GM19468 (cell line): ENCODE results near the gene BMP7.
"Not testable (repeated sequence)": the region's sequence is repeated elsewhere in the genome, so short reads cannot be mapped to it uniquely, and the experiment has no call there.

Experiments
- ATAC-seq: cut with Tn5 transposase; IDR thresholded peaks from one replicate; pipeline ENCODE4 v1.9.1; 2021; ENCODE audit warnings: mild to moderate bottlenecking, moderate library complexity, moderate number of reproducible peaks; ENCODE audit not compliant: unreplicated experiment; ENCODE audit errors: extremely low read depth

BMP7 gene

DNA sequence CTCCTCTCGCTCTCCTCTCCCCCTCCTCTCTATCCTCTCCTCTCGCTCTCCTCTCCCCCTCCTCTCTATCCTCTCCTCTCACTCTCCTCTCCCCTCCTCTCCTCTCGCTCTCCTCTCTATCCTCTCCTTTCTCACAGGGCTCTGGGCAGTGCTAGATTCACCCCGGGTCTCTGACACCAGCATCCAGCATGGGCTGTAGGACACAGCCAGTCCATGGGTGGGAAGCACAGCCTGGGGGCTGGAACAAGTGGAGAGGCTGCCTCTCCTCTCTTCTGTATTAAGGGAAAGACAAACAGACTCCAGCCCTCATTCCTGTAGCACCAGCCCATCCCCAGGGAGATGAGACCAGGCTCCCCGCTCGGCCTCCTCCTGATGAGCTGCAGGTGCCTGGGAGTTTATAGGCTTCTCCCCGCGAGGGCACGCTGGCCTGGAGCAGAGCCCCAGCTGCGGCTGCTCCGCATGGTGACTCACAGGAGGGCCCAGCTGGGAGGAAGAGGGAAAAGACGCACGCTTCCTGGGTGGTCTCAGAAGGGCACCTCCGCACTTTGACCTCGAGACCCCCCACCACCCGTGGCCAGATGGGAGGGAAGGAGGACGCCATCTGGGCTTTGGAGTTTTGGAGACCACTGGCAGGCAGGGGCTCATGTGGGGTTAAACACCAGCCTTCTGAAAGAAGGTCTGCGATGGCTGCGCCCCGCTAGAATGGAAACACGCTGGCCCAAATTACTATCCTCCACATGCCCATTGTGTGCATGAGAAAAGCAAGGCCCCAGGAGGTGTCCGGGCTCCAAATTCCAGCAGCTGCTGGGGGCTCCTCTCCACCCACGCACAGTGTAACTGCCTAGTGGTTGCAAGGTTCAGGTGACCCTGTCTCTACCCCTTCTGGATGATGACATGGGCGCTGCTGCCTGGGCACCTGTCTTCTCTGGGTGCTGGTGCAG is 68.0 kb downstream of the BMP7 start:
- no peak for ATAC-seq

- ATAC-seq = no peak
Measured at GRCh38 chr20:57197352-57198131, 68.9 kb downstream of the BMP7 start.

DNA sequence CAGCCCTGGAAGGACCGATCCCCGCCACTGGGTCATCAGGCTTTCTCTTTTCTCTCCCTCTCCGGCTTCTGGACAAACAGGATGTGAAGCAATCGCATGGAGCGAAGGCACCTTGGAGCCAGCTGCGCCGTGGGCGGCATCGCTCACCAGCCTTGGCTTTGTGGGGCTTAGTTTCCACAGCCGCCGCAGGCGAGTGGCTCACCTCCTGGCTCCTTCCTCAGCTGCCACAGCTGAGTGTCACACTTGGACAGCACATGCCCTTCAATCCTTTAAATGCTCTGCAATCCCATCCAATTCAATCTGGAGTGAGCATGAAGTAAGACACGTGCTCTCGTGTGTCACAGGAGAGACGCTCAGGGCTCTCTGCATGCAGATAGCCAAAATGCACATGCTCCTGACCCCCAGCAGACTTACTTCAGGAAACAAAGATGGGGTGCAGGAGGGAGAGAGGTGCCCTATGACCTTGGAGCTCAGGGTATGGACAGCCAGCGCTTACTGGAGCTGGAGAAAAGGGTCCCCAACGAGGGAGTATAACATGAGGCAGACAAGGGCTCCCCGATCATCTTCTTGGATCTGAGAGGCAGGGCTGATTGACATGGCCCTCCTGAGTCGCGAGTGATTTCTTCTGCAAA is 70.9 kb downstream of the BMP7 start:
- no peak for ATAC-seq

DNA sequence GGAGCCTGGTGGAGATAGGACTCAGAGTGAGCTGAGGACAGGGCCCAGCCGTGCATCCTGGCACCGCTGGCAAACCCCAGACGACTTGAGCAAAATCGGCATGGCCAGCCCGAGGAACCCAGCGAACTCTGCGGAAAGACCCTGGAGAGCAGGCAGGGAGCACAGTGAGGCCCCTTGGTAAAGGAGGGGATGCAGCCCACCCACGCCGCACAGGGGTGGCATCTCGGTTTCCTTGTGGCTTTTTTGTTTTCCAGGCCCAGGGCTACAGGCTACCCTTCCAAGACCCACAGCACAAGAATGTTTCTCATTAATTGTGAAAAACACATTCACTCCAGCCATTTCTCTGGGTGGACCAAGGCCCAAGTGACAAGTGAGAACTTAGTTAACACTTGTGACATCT is 71.4 kb downstream of the BMP7 start:
- no peak for ATAC-seq

- ATAC-seq = no peak
Measured at GRCh38 chr20:57194154-57194553, 72.3 kb downstream of the BMP7 start.

GRCh38 chr20:57193094-57193493 is 73.3 kb downstream of the BMP7 start:
- no peak for ATAC-seq

DNA sequence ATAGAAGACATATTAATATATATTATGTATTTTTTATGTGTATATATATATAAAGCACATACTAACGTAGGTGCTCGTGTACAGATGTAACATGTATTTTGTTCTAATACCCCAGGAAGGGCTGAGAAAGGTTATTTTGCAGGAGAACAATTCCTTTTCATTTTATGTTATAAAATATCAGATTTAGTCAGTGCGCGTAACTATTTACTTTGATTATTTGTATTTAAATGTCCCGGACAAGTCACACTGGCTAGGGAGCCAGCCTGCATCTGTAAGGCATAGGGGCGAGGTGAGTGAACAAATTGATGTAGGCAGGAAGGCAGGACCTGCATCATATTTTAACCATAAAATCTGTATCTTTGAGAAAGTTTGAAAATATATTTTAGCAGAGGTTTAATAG is 74.1 kb downstream of the BMP7 start:
- no peak for ATAC-seq

GRCh38 chr20:57191265-57191638 is 75.2 kb downstream of the BMP7 start:
- not testable (repeated sequence) for ATAC-seq

DNA sequence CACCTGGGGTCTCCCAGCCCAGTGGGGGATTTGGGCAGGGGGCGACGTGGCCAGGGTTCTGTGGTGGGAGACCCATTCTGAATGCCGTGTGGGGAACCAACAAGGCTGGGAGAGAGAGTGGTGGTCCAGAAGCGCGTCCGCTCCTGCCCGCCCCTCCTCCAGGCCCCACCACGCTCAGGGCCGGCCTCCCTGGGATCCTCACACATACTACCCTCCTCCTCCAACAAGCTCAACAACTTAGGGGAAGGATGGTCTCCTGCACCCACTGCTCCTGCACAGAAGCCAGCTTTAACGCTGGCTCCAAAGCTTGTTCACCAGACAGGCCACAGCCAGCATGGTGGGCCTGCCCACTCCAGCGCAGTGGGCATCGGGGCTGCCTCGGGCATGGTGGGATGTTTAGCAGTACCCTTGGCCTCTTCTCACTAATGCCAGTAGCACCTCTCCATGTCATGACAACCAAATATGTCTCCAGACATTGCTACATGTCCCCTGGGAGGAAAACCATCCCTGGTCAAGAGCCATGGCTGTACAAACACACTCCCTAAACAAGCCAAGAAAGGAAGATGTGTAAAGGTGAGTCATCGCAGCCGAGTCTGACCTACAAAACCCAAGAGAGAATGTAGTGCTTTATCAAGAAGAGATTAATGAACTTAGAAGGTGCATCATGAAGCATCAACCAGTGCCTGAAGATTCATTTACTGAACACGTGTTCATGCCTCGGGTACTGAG is 75.7 kb downstream of the BMP7 start:
- ATAC-seq = no peak

- no peak for ATAC-seq
Measured at GRCh38 chr20:57189713-57190112, 76.7 kb downstream of the BMP7 start.

DNA sequence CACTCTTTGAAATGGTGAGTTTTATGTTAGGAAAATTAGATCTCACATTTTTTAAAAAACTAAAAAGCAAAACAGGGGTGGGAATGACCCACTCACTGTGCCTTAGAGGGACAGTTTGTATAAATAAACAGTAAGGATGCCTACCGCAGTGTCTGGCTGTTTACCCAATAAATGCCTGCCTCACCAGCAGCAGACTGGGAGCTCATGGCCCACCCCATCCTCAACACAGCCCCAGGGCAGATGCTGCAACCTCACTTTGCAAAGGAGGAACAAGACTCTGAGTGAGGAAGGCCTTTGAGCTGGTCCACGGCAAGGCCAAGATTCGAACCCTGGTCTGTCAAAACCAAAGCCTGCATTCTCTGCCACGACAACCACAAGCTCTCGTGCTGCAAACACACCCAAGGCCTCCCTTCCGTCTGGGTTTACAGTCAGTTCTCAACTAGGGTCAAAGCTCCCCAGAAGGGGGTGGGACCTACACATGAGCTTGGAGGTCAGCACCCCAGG is 77.8 kb downstream of the BMP7 start:
- no peak for ATAC-seq

- no peak for ATAC-seq
Measured at GRCh38 chr20:57188056-57188455, 78.4 kb downstream of the BMP7 start.

DNA sequence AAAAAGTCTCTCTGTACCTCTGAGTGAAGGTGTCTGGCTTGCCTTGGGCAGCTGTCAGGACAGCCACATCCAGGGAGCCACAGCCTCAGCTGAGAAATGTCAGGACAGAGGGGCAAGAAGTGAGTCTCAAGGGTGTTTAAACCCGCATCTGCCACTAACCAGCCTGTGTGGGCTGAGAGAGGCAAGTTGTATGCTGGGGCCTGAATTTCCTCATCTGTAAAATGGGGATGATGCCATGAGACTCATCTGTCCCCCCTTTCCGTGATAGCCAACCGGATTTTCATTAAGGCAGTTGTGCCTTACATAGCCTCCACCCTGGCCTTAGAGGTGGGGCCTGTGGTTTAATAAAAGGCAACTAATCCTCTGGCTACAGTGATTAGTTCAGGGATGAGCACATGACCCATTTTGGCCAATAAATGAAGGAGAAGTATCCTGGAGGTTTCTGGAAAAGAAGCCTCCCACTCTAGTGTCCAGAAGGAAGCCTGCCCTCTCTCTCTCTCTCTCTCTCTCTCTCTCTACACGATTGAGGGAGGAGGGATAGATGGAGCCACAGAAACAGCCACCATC is 79.3 kb downstream of the BMP7 start:
- ATAC-seq = no peak

GRCh38 chr20:57186192-57186591 is 80.2 kb downstream of the BMP7 start:
- no peak for ATAC-seq

- no peak for ATAC-seq
Measured at GRCh38 chr20:57185188-57185743, 81.2 kb downstream of the BMP7 start.

DNA sequence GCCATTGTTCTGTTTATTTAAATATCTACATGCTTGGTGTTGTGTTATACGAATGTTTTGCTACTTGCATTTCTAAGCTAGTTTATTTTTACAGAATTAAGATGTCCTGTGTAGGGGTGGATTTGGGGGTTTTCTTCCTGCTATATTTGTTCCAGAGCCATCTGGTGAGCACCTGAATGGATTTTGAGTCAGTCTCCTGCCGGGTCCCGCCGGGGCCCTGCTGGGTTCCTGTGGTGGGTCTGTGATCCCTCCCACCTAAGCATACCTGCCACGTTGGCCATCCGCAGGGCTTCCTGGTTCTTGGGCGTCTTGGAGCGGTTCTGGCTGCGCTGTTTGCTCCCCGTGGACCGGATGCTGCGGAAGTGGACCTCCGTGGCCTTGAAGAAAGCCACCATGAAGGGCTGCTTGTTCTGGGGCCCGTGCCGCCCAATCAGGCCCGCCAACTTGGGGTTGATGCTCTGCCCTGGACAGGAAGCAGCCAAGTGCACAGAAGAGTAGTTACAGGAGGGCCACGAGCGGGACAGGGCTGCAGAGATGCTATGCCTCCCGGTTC is 82.9 kb downstream of the BMP7 start:
- no peak for ATAC-seq

- no peak for ATAC-seq
Measured at GRCh38 chr20:57181639-57182038, 84.8 kb downstream of the BMP7 start.

GRCh38 chr20:57180954-57181353 is 85.5 kb downstream of the BMP7 start:
- no peak for ATAC-seq

- ATAC-seq = no peak
Measured at GRCh38 chr20:57180387-57180786, 86.1 kb downstream of the BMP7 start.
